ENCODE measurements around the gene PRAME.
"Not testable (repeated sequence)": the region's sequence is repeated elsewhere in the genome, so short reads cannot be mapped to it uniquely, and the experiment has no call there.

Gene PRAME

GRCh38 chr22:22536515-22536914 lies 22.6 kb downstream of the PRAME start:
- Mint-ChIP-seq H3K4me1 (no peaks in the 10 kb centered on the region), H3K27ac (ENCODE audit: low read depth) (no peak overlapping the region), H3K9me3 (no peaks in the 10 kb centered on the region), H3K36me3 (ENCODE audit: insufficient read depth) (no peaks in the 10 kb centered on the region), H3K4me3 (no peak overlapping the region), H3K27me3 (peaks cover 31% of the 10 kb centered on the region)
- DNase-seq (ENCODE audit: low spot score in 2 of 2) (no peak), ATAC-seq (replicated peaks; ENCODE audit: extremely low read depth, poor library complexity, severe bottlenecking) (no peak)

- H3K36me3 Mint-ChIP-seq (ENCODE audit: insufficient read depth): no peaks in the 10 kb centered on the region
- H3K27me3 Mint-ChIP-seq: peaks cover 26% of the 10 kb centered on the region
- H3K27ac Mint-ChIP-seq (ENCODE audit: low read depth): no peak overlapping the region
- no peak for ATAC-seq (replicated peaks; ENCODE audit: extremely low read depth, poor library complexity, severe bottlenecking)
- H3K9me3 Mint-ChIP-seq: no peaks in the 10 kb centered on the region
- DNase-seq (ENCODE audit: low spot score in 2 of 2): no peak
- H3K4me3 Mint-ChIP-seq: no peak overlapping the region
- no peaks in the 10 kb centered on the region for H3K4me1 Mint-ChIP-seq
These were observed 23.4 kb downstream of the PRAME start for GRCh38 chr22:22535662-22536061.

- Mint-ChIP-seq H3K9me3 (no peaks in the 10 kb centered on the region), H3K27me3 (peaks cover 26% of the 10 kb centered on the region), H3K36me3 (ENCODE audit: insufficient read depth) (no peaks in the 10 kb centered on the region), H3K4me3 (no peak overlapping the region), H3K4me1 (no peaks in the 10 kb centered on the region), H3K27ac (ENCODE audit: low read depth) (no peak overlapping the region)
- DNase-seq (ENCODE audit: low spot score in 2 of 2) (no peak), ATAC-seq (replicated peaks; ENCODE audit: extremely low read depth, poor library complexity, severe bottlenecking) (no peak)
These were observed 24.3 kb downstream of the PRAME start for GRCh38 chr22:22534604-22535415.

- Mint-ChIP-seq H3K4me1 (no peaks in the 10 kb centered on the region), H3K27ac (ENCODE audit: low read depth) (no peak overlapping the region), H3K27me3 (peaks cover 26% of the 10 kb centered on the region), H3K36me3 (ENCODE audit: insufficient read depth) (no peaks in the 10 kb centered on the region), H3K9me3 (no peaks in the 10 kb centered on the region), H3K4me3 (no peak overlapping the region)
- DNase-seq (ENCODE audit: low spot score in 2 of 2): no peak
- ATAC-seq (replicated peaks; ENCODE audit: extremely low read depth, poor library complexity, severe bottlenecking): no peak
These were observed 25.2 kb downstream of the PRAME start for GRCh38 chr22:22533863-22534262.

- Mint-ChIP-seq H3K4me3 (no peak overlapping the region), H3K27me3 (peaks cover 26% of the 10 kb centered on the region), H3K27ac (ENCODE audit: low read depth) (no peak overlapping the region), H3K9me3 (no peaks in the 10 kb centered on the region), H3K36me3 (ENCODE audit: insufficient read depth) (no peaks in the 10 kb centered on the region), H3K4me1 (no peaks in the 10 kb centered on the region)
- DNase-seq (ENCODE audit: low spot score in 2 of 2) (no peak), ATAC-seq (replicated peaks; ENCODE audit: extremely low read depth, poor library complexity, severe bottlenecking) (no peak)
These were observed 25.6 kb downstream of the PRAME start for GRCh38 chr22:22533417-22533816.

GRCh38 chr22:22532547-22533071 lies 26.5 kb downstream of the PRAME start:
- H3K27ac Mint-ChIP-seq (ENCODE audit: low read depth); DNase-seq (ENCODE audit: low spot score in 2 of 2); H3K36me3 Mint-ChIP-seq (ENCODE audit: insufficient read depth); H3K4me1 Mint-ChIP-seq; H3K9me3 Mint-ChIP-seq; H3K4me3 Mint-ChIP-seq; ATAC-seq (replicated peaks; ENCODE audit: extremely low read depth, poor library complexity, severe bottlenecking): not testable (repeated sequence)
- peaks cover 26% of the 10 kb centered on the region for H3K27me3 Mint-ChIP-seq

- Mint-ChIP-seq H3K4me1 (no peaks in the 10 kb centered on the region), H3K36me3 (ENCODE audit: insufficient read depth) (no peaks in the 10 kb centered on the region), H3K27me3 (peaks cover 23% of the 10 kb centered on the region), H3K27ac (ENCODE audit: low read depth) (no peak overlapping the region), H3K4me3 (no peak overlapping the region), H3K9me3 (no peaks in the 10 kb centered on the region)
- ATAC-seq (replicated peaks; ENCODE audit: extremely low read depth, poor library complexity, severe bottlenecking) (no peak), DNase-seq (ENCODE audit: low spot score in 2 of 2) (no peak)
These were observed 27.1 kb downstream of the PRAME start for GRCh38 chr22:22531770-22532546.

- ATAC-seq (replicated peaks; ENCODE audit: extremely low read depth, poor library complexity, severe bottlenecking): no peak
- no peak overlapping the region for H3K27ac Mint-ChIP-seq (ENCODE audit: low read depth)
- H3K27me3 Mint-ChIP-seq: peaks cover 24% of the 10 kb centered on the region
- H3K9me3 Mint-ChIP-seq: no peaks in the 10 kb centered on the region
- no peak overlapping the region for H3K4me3 Mint-ChIP-seq
- no peaks in the 10 kb centered on the region for H3K4me1 Mint-ChIP-seq
- no peak for DNase-seq (ENCODE audit: low spot score in 2 of 2)
- H3K36me3 Mint-ChIP-seq (ENCODE audit: insufficient read depth): no peaks in the 10 kb centered on the region
These were observed 30.3 kb downstream of the PRAME start for GRCh38 chr22:22528780-22529179.

- no peak overlapping the region for H3K4me3 Mint-ChIP-seq
- DNase-seq (ENCODE audit: low spot score in 2 of 2) (no peak), ATAC-seq (replicated peaks; ENCODE audit: extremely low read depth, poor library complexity, severe bottlenecking) (no peak)
- H3K27me3 Mint-ChIP-seq: peaks cover 34% of the 10 kb centered on the region
- no peaks in the 10 kb centered on the region for H3K9me3 Mint-ChIP-seq
- H3K4me1 Mint-ChIP-seq: no peaks in the 10 kb centered on the region
- H3K36me3 Mint-ChIP-seq (ENCODE audit: insufficient read depth): no peaks in the 10 kb centered on the region
- no peak overlapping the region for H3K27ac Mint-ChIP-seq (ENCODE audit: low read depth)
These were observed 31.8 kb downstream of the PRAME start for GRCh38 chr22:22527312-22527711.

GRCh38 chr22:22526125-22526912 lies 32.7 kb downstream of the PRAME start:
- Mint-ChIP-seq H3K4me3 (no peak overlapping the region), H3K27me3 (peaks cover 43% of the 10 kb centered on the region), H3K36me3 (ENCODE audit: insufficient read depth) (no peaks in the 10 kb centered on the region), H3K27ac (ENCODE audit: low read depth) (no peak overlapping the region), H3K9me3 (no peaks in the 10 kb centered on the region), H3K4me1 (no peaks in the 10 kb centered on the region)
- no peak for DNase-seq (ENCODE audit: low spot score in 2 of 2)
- no peak for ATAC-seq (replicated peaks; ENCODE audit: extremely low read depth, poor library complexity, severe bottlenecking)

GRCh38 chr22:22523494-22523893 lies 35.6 kb downstream of the PRAME start:
- no peak for DNase-seq (ENCODE audit: low spot score in 2 of 2)
- Mint-ChIP-seq H3K27ac (ENCODE audit: low read depth) (no peak overlapping the region), H3K27me3 (peaks cover 57% of the 10 kb centered on the region), H3K36me3 (ENCODE audit: insufficient read depth) (no peaks in the 10 kb centered on the region), H3K9me3 (no peaks in the 10 kb centered on the region), H3K4me1 (no peaks in the 10 kb centered on the region), H3K4me3 (no peak overlapping the region)
- ATAC-seq (replicated peaks; ENCODE audit: extremely low read depth, poor library complexity, severe bottlenecking): no peak

GRCh38 chr22:22521631-22522030 lies 37.4 kb downstream of the PRAME start:
- H3K27ac Mint-ChIP-seq (ENCODE audit: low read depth): no peak overlapping the region
- H3K27me3 Mint-ChIP-seq: peaks cover 65% of the 10 kb centered on the region
- no peaks in the 10 kb centered on the region for H3K36me3 Mint-ChIP-seq (ENCODE audit: insufficient read depth)
- H3K4me3 Mint-ChIP-seq: no peak overlapping the region
- DNase-seq (ENCODE audit: low spot score in 2 of 2) (no peak), ATAC-seq (replicated peaks; ENCODE audit: extremely low read depth, poor library complexity, severe bottlenecking) (no peak)
- no peaks in the 10 kb centered on the region for H3K4me1 Mint-ChIP-seq
- H3K9me3 Mint-ChIP-seq: no peaks in the 10 kb centered on the region

Measured in central memory CD8-positive, alpha-beta T cell (primary cell).